ENCODE results near the gene YPEL1.

The YPEL1 gene

GRCh38 chr22:21738966-21739365 lies 3.4 kb upstream of the YPEL1 start:
- H3K4me3 ChIP-seq (ENCODE audit: low read depth, low read length) = no peak overlapping the region
- TF ChIP-seq, protein P1, sequence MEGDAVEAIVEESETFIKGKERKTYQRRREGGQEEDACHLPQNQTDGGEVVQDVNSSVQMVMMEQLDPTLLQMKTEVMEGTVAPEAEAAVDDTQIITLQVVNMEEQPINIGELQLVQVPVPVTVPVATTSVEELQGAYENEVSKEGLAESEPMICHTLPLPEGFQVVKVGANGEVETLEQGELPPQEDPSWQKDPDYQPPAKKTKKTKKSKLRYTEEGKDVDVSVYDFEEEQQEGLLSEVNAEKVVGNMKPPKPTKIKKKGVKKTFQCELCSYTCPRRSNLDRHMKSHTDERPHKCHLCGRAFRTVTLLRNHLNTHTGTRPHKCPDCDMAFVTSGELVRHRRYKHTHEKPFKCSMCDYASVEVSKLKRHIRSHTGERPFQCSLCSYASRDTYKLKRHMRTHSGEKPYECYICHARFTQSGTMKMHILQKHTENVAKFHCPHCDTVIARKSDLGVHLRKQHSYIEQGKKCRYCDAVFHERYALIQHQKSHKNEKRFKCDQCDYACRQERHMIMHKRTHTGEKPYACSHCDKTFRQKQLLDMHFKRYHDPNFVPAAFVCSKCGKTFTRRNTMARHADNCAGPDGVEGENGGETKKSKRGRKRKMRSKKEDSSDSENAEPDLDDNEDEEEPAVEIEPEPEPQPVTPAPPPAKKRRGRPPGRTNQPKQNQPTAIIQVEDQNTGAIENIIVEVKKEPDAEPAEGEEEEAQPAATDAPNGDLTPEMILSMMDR (IDR thresholded peaks at IDR 0.05; ENCODE audit: control insufficient read depth, extremely low read depth, insufficient read depth) = no peak
- no peak for DNase-seq (ENCODE audit: low read depth)

DNA sequence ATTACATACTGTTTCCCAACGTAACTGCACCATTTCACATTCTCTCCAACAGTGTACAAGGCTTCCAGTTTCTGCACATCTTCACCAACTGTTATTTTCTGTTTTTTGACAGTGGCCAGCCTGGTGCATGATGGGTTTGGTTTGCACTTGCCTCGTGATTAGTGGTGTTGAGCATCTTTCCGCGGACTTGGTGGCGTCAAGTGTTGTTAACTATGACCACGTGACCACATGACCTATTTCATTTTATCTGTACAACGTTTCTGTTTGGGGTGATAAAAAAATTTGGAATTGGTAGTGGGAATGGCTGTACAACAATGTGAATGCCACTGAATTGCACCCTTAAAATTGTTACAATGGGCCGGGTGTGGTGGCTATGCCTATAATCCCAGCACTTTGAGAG lies 2.5 kb upstream of the YPEL1 start:
- DNase-seq (ENCODE audit: low read depth) = no peak
- TF ChIP-seq, protein P1 (IDR thresholded peaks at IDR 0.05; ENCODE audit: control insufficient read depth, extremely low read depth, insufficient read depth) = no peak
- H3K4me3 ChIP-seq (ENCODE audit: low read depth, low read length) = no peak overlapping the region

DNA sequence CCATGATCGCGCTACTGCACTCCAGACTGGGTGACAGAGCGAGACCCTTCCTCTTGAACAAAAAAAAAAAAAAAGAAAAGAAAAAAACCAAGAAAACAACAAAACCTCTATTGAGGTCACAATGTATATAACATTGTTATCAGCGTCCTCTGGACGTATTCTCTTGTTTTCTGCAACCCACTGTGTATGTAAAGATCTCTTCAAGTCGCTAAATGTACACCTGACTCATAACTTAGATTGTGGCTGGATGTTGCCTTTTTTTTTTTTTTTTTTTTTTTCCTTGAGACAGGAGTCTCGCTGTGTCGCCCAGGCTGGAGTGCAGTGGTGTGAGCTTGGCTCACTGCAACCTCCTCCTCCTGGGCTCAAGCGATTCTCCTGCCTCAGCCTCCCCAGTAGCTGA lies 1.4 kb upstream of the YPEL1 start:
- TF ChIP-seq, protein P1 (IDR thresholded peaks at IDR 0.05; ENCODE audit: control insufficient read depth, extremely low read depth, insufficient read depth) = no peak
- no peak for DNase-seq (ENCODE audit: low read depth)

DNA sequence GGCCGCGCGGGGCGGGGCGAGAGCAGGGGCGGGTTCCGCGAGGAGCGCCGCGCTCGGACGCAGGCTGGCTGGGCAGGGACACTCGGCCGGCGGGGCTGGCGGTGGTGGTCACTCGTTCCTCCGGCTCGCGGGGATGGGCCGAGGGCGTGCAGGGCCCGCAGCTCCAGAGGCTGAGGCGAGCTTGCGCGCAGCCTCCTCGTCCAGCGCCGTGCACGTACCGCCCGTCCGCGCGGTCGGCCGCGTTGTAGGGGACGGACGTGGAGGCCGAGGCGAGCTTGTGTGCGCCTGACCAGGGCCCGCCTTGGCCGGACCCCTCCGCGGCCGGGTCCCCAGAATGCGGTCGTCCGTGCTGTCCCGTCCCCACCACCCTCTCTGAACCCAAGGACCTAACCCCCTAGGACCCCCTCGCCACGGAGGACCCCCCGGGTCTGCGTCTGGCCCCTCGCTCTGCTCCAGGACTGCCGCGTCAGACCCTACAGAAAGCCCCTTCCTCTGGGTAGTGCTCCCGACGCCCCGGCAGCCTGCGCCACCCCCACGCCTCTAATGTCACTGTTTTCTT lies 569 bp upstream of the YPEL1 start:
- peak overlapping the region; percentile 54 for H3K4me3 ChIP-seq (ENCODE audit: low read depth, low read length)
- TF ChIP-seq, protein P1 (IDR thresholded peaks at IDR 0.05; ENCODE audit: control insufficient read depth, extremely low read depth, insufficient read depth) = no peak
- no peak for DNase-seq (ENCODE audit: low read depth)

More for the DNA sequence above, 1.4 kb upstream of the YPEL1 start:
- no peak overlapping the region for H3K4me3 ChIP-seq (ENCODE audit: low read depth, low read length)

DNA sequence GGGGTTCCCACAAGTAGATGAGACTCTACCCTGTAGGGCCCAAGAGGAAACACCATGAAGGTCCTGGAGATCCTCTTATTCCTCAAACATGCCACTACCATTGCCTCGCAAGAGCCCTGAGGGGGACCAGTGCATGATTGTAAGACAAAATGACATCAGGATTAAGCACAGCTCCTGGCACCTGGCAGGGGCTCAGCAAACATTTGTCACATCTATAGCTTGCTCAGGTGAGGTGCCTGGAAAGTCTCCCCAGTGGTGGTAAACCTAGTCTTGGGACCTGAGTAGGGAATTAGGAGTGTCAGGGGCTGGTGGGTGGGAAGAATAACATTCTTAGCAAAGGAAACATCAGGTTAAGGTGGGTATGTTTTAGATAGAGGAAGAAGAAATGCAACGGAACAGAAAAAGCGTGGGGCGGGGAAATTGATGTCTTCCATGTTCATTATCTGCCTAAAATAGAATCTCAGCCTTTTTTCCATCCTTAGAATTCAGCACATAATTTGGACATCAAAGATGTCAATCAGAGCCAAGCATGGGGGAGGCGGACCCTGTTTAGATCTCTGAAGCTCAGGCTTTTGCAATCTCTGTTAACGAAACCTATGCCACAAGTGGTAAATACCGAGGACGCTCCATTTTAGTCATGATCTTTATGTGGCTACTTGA lies 924 bp downstream of the YPEL1 start:
- no peak for DNase-seq (ENCODE audit: low read depth)
- peak overlapping the region; percentile 73 for H3K4me3 ChIP-seq (ENCODE audit: low read depth, low read length)

DNA sequence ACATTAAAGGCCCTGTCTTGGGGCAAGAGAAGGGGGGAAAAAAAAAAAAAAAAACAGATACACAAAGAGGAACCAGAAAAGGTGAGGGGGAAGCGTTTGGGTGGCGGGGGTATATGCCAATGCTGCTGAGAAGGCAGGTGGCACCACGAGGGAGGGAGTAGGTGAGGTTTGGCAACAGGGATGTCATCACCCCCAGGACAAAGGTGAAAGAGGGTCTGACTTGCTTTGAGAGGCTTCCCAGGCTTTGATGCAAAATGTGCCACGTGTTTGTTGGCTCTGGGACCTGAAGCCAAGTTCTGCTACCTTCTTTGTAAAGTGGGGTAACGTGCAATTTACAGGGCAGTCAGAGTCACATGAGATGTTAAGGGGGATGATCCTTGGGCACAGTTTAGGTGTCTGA lies 4.1 kb downstream of the YPEL1 start:
- TF ChIP-seq, protein P1 (IDR thresholded peaks at IDR 0.05; ENCODE audit: control insufficient read depth, extremely low read depth, insufficient read depth) = no peak
- DNase-seq (ENCODE audit: low read depth) = no peak
- H3K4me3 ChIP-seq (ENCODE audit: low read depth, low read length) = no peak overlapping the region

More for the DNA sequence above, 924 bp downstream of the YPEL1 start:
- TF ChIP-seq, protein P1 (IDR thresholded peaks at IDR 0.05; ENCODE audit: control insufficient read depth, extremely low read depth, insufficient read depth) = no peak

Data from LNCaP clone FGC (cell line).